H1 (cell line): ENCODE measurements around the gene PLEKHG2. TPM values are rescaled to one million over a fixed set of nuclear protein-coding genes. Genes with fewer than 3 reads are reported as not detected.

Source experiments
- CTCF ChIA-PET: fragments of 300-600 bp; sonication (Branson Sonifier 250); formaldehyde crosslinking; loops from one replicate; lab custom pipeline; 2021; ENCODE audit not compliant: partially characterized antibody; lab: Charles Lee
- POLR2A ChIA-PET: fragments of 300-600 bp; sonication (Branson Sonifier 250); formaldehyde crosslinking; loops from one replicate; lab custom pipeline; 2021; ENCODE audit warnings: inconsistent platforms; ENCODE audit not compliant: partially characterized antibody; lab: Charles Lee
- DNase-seq, 2 experiments: peaks; one replicate each; pipeline versions ENCODE4 v3.0.0 to v3.0.0-alpha.2; 2010 to 2022; ENCODE audit warnings: low spot score in 2 of 2, low read depth in 1 of 2, mixed read lengths in 1 of 2
- FAIRE-seq: peaks from 2 replicates; lab custom pipeline; 2011; peaks lifted over from hg19 to GRCh38; lab: Jason Lieb, UNC
- H2AFZ ChIP-seq: 2 replicates; pipeline ENCODE4 v1.8.1; 2012; ENCODE audit warnings: low read length, inconsistent platforms
- H2AK5ac ChIP-seq: 2 replicates; pipeline ENCODE4 v1.6.1; 2013; ENCODE audit warnings: low read depth, low read length
- H2BK120ac ChIP-seq: replicated peaks from 2 replicates; pipeline ENCODE3; 2013; ENCODE audit warnings: low read depth, low read length, inconsistent platforms
- H2BK12ac ChIP-seq: 2 replicates; pipeline ENCODE4 v1.6.1; 2013; ENCODE audit warnings: low read depth, low read length
- H2BK15ac ChIP-seq: 2 replicates; pipeline ENCODE4 v1.6.1; 2013; ENCODE audit warnings: low read length
- H2BK20ac ChIP-seq: 2 replicates; pipeline ENCODE4 v1.6.1; 2013; ENCODE audit warnings: low read length
- H2BK5ac ChIP-seq: 2 replicates; pipeline ENCODE4 v1.6.1; 2013; ENCODE audit warnings: low read depth, low read length
- H3K14ac ChIP-seq: 2 replicates; pipeline ENCODE4 v1.6.1; 2013; ENCODE audit warnings: inconsistent platforms; ENCODE audit not compliant: insufficient read length
- H3K18ac ChIP-seq: 2 replicates; pipeline ENCODE4 v1.6.1; 2013; ENCODE audit warnings: low read length; ENCODE audit errors: extremely low read depth
- H3K23ac ChIP-seq: 2 replicates; pipeline ENCODE4 v1.6.1; 2013; ENCODE audit warnings: inconsistent platforms; ENCODE audit not compliant: insufficient read length
- H3K23me2 ChIP-seq: 2 replicates; pipeline ENCODE4 v1.6.1; 2013; ENCODE audit warnings: low read depth, low read length
- H3K27ac ChIP-seq: 2 replicates; pipeline ENCODE4 v1.6.1; 2011; ENCODE audit warnings: low read depth, low read length, inconsistent platforms
- H3K27me3 ChIP-seq, 4 experiments: replicated peaks in 1 of 4; 1 replicate in 1 of 4; 2 replicates in 3 of 4; pipeline versions ENCODE4 v1.6.1 to v1.8.1; 2011 to 2013; ENCODE audit warnings: low read length in 3 of 4, mild to moderate bottlenecking in 3 of 4, inconsistent platforms in 2 of 4, mixed read lengths in 2 of 4, moderate library complexity in 1 of 4; ENCODE audit not compliant: control insufficient read depth in 3 of 4, insufficient read depth in 3 of 4; ENCODE audit errors: extremely low read depth in 1 of 4
- H3K36me3 ChIP-seq, 4 experiments: 2 replicates each; pipeline versions ENCODE4 v1.6.1 to v1.8.1; 2011 to 2013; ENCODE audit warnings: mild to moderate bottlenecking in 4 of 4, low read length in 3 of 4, moderate library complexity in 2 of 4, control low read depth in 1 of 4, inconsistent platforms in 1 of 4; ENCODE audit not compliant: insufficient read depth in 4 of 4, control insufficient read depth in 2 of 4
- H3K4ac ChIP-seq: replicated peaks from 2 replicates; pipeline ENCODE3; 2013; ENCODE audit warnings: low read length, low read depth, mixed read lengths, inconsistent platforms; ENCODE audit not compliant: insufficient read length
- H3K4me1 ChIP-seq, 4 experiments: replicated peaks in 1 of 4; 1 replicate in 1 of 4; 2 replicates in 3 of 4; pipeline versions ENCODE4 v1.6.1 to v1.8.1; 2011 to 2013; ENCODE audit warnings: low read length in 3 of 4, inconsistent platforms in 2 of 4, mixed read lengths in 1 of 4; ENCODE audit not compliant: insufficient read depth in 4 of 4, control insufficient read depth in 3 of 4
- H3K4me2 ChIP-seq, 2 experiments: 2 replicates each; pipeline versions ENCODE4 v1.6.1 to v1.8.1; 2011 to 2013; ENCODE audit warnings: low read depth in 2 of 2, low read length in 2 of 2, control low read depth in 1 of 2, inconsistent platforms in 1 of 2, mild to moderate bottlenecking in 1 of 2; ENCODE audit not compliant: insufficient read depth in 1 of 2
- H3K4me3 ChIP-seq, 4 experiments: fragments of 200-600, 300-600 bp in 1 of 4; sonication (generic), shearing (Covaris generic), sonication (Bioruptor Twin) in 1 of 4; 2 replicates each; pipeline versions ENCODE4 v1.5.1 to v1.8.1; 2011 to 2016; ENCODE audit warnings: low read length in 4 of 4, low read depth in 3 of 4, control low read depth in 2 of 4, inconsistent platforms in 2 of 4, mild to moderate bottlenecking in 2 of 4, mixed read lengths in 1 of 4, moderate library complexity in 1 of 4; ENCODE audit not compliant: insufficient read depth in 2 of 4; ENCODE audit errors: extremely low read depth in 1 of 4
- H3K56ac ChIP-seq: replicated peaks from 2 replicates; pipeline ENCODE3; 2013; ENCODE audit warnings: low read depth, mild to moderate bottlenecking, mixed read lengths, low read length, inconsistent platforms; ENCODE audit not compliant: insufficient read length
- H3K79me1 ChIP-seq: 2 replicates; pipeline ENCODE4 v1.6.1; 2013; ENCODE audit warnings: low read depth, low read length, control low read depth
- H3K79me2 ChIP-seq, 2 experiments: 2 replicates each; pipeline versions ENCODE4 v1.6.1 to v1.8.1; 2012 to 2013; ENCODE audit warnings: low read length in 2 of 2, mild to moderate bottlenecking in 2 of 2, inconsistent platforms in 1 of 2; ENCODE audit not compliant: insufficient read depth in 2 of 2, control insufficient read depth in 1 of 2
- H3K9ac ChIP-seq, 4 experiments: replicated peaks in 1 of 4; 1 replicate in 1 of 4; 2 replicates in 3 of 4; pipeline versions ENCODE4 v1.6.1 to v1.8.1; 2011 to 2013; ENCODE audit warnings: low read depth in 3 of 4, low read length in 3 of 4, control low read depth in 2 of 4, mild to moderate bottlenecking in 2 of 4, moderate library complexity in 2 of 4, inconsistent platforms in 1 of 4; ENCODE audit errors: extremely low read depth in 1 of 4
- H3K9me3 ChIP-seq, 2 experiments: 2 replicates each; pipeline versions ENCODE4 v1.6.1 to v1.8.1; 2012 to 2013; ENCODE audit warnings: mild to moderate bottlenecking in 2 of 2, moderate library complexity in 2 of 2, control low read depth in 1 of 2, inconsistent platforms in 1 of 2, low read depth in 1 of 2, low read length in 1 of 2, mixed read lengths in 1 of 2; ENCODE audit not compliant: insufficient read depth in 2 of 2
- H4K20me1 ChIP-seq, 2 experiments: replicated peaks in 1 of 2; 2 replicates each; pipeline versions ENCODE3 to v1.8.1; 2011 to 2013; ENCODE audit warnings: inconsistent platforms in 2 of 2, low read length in 2 of 2, mild to moderate bottlenecking in 1 of 2; ENCODE audit not compliant: insufficient read depth in 2 of 2, control insufficient read depth in 1 of 2
- H4K5ac ChIP-seq: 2 replicates; pipeline ENCODE4 v1.6.1; 2013; ENCODE audit warnings: low read length, low read depth, mixed read lengths, inconsistent platforms; ENCODE audit not compliant: insufficient read length
- H4K8ac ChIP-seq: 2 replicates; pipeline ENCODE4 v1.8.0; 2013; ENCODE audit warnings: mild to moderate bottlenecking, moderate library complexity, low read length, inconsistent platforms; ENCODE audit not compliant: insufficient read depth; ENCODE audit errors: extremely low read depth
- H4K91ac ChIP-seq: replicated peaks from 2 replicates; pipeline ENCODE3; 2013; ENCODE audit warnings: low read length, mixed read lengths, inconsistent platforms; ENCODE audit not compliant: insufficient read length
- BRCA1 ChIP-seq: IDR thresholded peaks from 2 replicates; pipeline ENCODE4 v1.6.1; 2012; ENCODE audit warnings: low read depth, low read length, improper control_type of control experiment
- CREB1 ChIP-seq: IDR thresholded peaks from 2 replicates; pipeline ENCODE4 v1.6.1; 2012; ENCODE audit warnings: inconsistent platforms
- CTBP2 ChIP-seq: IDR thresholded peaks from 2 replicates; pipeline ENCODE4 v1.7.0; 2011; ENCODE audit warnings: borderline replicate concordance, mild to moderate bottlenecking, moderate library complexity, mixed read lengths, low read length; ENCODE audit not compliant: insufficient read depth, insufficient read length
- GABPA ChIP-seq: IDR thresholded peaks from 2 replicates; pipeline ENCODE4 v1.6.1; 2011; ENCODE audit warnings: mild to moderate bottlenecking, low read length, moderate library complexity, borderline replicate concordance; ENCODE audit not compliant: insufficient read depth
- HDAC2 ChIP-seq, 2 experiments: fragments of 300-600 bp in 1 of 2; sonication (generic) in 1 of 2; IDR thresholded peaks; 2 replicates each; pipeline ENCODE4 v1.6.1; 2011 to 2012; ENCODE audit warnings: low read depth in 2 of 2, low read length in 2 of 2, mild to moderate bottlenecking in 2 of 2, moderate library complexity in 2 of 2, borderline replicate concordance in 1 of 2, inconsistent platforms in 1 of 2
- KDM5A ChIP-seq: fragments of 200-600 bp; IDR thresholded peaks from 2 replicates; pipeline ENCODE4 v1.7.1; 2012; ENCODE audit warnings: mild to moderate bottlenecking, low read length, inconsistent platforms, mixed read lengths
- NRF1 ChIP-seq: IDR thresholded peaks from 2 replicates; pipeline ENCODE4 v1.6.1; 2011; ENCODE audit warnings: mild to moderate bottlenecking, low read depth, low read length, improper control_type of control experiment
- SIN3A ChIP-seq, 2 experiments: IDR thresholded peaks in 1 of 2; conservative IDR thresholded peaks in 1 of 2; 2 replicates each; pipeline ENCODE4 v1.6.1; 2011 to 2012; ENCODE audit warnings: low read length in 2 of 2, improper control_type of control experiment in 1 of 2, low read depth in 1 of 2, mild to moderate bottlenecking in 1 of 2
- SIRT6 ChIP-seq: IDR thresholded peaks from one replicate; pipeline ENCODE4 v1.7.1; 2012; ENCODE audit warnings: low read length, inconsistent platforms
- TCF12 ChIP-seq: IDR thresholded peaks from 2 replicates; pipeline ENCODE4 v1.6.1; 2011; ENCODE audit warnings: low read depth, mild to moderate bottlenecking, low read length
- WGBS, 2 experiments: shearing (Covaris generic) in 1 of 2; methylation state at CpG; one replicate each; pipeline versions ENCODE4 v1.1.6 to v1.1.7; 2013 to 2015; ENCODE audit warnings: low lambda C conversion rate in 2 of 2, mixed read lengths in 2 of 2, inconsistent platforms in 1 of 2, low coverage in 1 of 2, missing lambda C conversion rate in 1 of 2; ENCODE audit not compliant: insufficient replicate concordance in 2 of 2, insufficient coverage in 1 of 2, insufficient read length in 1 of 2; ENCODE audit errors: extremely low coverage in 1 of 2, missing lambda C conversion rate in 1 of 2; 5-methylcytosine and 5-hydroxymethylcytosine counted together
- polyA plus RNA-seq, 7 experiments: library from polyadenylated mRNA; depleted of rRNA in 3 of 7; stranded (reverse) in 5 of 7; unstranded in 2 of 7; fragments of >200 nt in 5 of 7; fragments of 200-250 nt in 2 of 7; gene quantifications; 1 replicate in 5 of 7; 2 replicates in 1 of 7; 4 replicates in 1 of 7; pipeline versions ENCODE4 v1.2.1 to v1.2.3, GENCODE V29; 2011 to 2013; ENCODE audit warnings: missing spikeins in 2 of 7, mixed read lengths in 2 of 7
- total RNA-seq: library from RNA; stranded (reverse); fragmentation: NEBNext Ultra II Directional; extraction: Animal tissue kit (Norgen Biotek cat#: 25700); gene quantifications from 2 replicates; pipeline ENCODE4 v1.2.1, GENCODE V29; 2021

PLEKHG2 gene
- total and polyA plus RNA-seq, 2 of the 8 experiments (the other 6 are each of a cell fraction or from before 2014, with no cell fraction given), result 16.9 to 65.7 TPM

DNA sequence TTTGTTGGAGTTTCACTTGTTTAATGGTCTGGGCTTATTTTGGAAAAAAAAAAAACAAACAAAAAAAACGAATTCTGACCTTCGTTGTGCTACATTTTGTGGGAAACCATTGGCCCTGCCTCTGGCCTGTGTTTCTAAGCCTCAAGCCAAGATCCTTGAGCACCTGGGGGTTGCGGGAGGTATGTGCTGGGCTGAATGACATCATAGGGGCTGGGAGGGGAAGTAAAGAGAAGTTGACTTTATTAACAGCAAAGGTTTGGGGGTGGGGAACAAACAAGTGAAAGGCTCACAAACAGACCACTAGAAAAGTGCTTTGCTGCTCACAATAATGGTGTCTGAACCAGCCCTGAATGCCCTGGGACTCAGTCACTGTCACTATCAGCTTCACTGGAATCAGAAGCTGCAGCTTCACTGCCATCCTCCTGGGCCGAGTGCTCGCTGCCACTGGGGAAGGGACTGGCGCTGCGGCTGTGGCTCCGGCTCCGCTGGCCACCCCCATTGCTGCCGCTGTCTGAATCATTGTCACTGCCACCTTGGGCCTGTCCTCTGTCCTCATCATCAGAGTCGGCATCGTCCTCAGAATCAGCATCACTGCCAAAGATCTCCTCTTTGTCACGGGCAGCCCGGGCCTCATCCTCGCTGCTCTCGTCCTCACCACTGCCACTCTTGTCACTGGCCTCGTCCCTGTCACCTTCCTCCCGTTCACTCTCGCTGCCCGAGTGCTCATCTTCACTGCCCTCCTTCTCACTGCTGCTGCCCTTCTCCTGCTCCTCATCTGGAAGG, 26.6 kb upstream of the PLEKHG2 start:
- CTCF ChIA-PET, result interaction anchor here (0.7 to 1.2 kb wide), 2 partner anchors 9 to 15 kb away, joined by 3 read pairs; no protein-coding TSS in a partner anchor
- H3K9me3 ChIP-seq, result no peaks in the 10 kb centered on the region
- peaks cover 0 to 5% of the 10 kb centered on the region in 2 experiments; a peak in 1 of 4 replicates for H3K79me2 ChIP-seq
- H3K36me3 ChIP-seq, result peaks cover 15 to 66% (median 35%) of the 10 kb centered on the region in 4 experiments; a peak in 7 of 8 replicates
- H3K4me1 ChIP-seq, result peaks cover 0 to 10% (median 4%) of the 10 kb centered on the region in 4 experiments; a peak in 4 of 7 replicates
- no peak overlapping the region for H3K9ac ChIP-seq
- peaks cover 2% of the 10 kb centered on the region; the same call in 1 of the 2 replicates for H3K23me2 ChIP-seq
- H3K23ac ChIP-seq, result no peak overlapping the region
- no peak overlapping the region for H3K56ac ChIP-seq
- FAIRE-seq (no peak), DNase-seq (no peak)
- no peak overlapping the region for H2BK12ac ChIP-seq
- H3K79me1 ChIP-seq, result peaks cover 5% of the 10 kb centered on the region
- H2AFZ ChIP-seq, result no peak overlapping the region
- TF ChIP-seq BRCA1, result no peak
- TF ChIP-seq TCF12, result no peak
- TF ChIP-seq CTBP2, result no peak
- TF ChIP-seq KDM5A, result no peak
- no peak for TF ChIP-seq NRF1
- no peak for TF ChIP-seq CREB1
- no peak for TF ChIP-seq SIN3A (conservative IDR thresholded peaks at IDR 0.05 in 1 of 2, IDR thresholded peaks at IDR 0.05 in 1 of 2; ENCODE audit: low read depth in 1 of 2, low read length in 2 of 2)
- no peak for TF ChIP-seq HDAC2 (IDR thresholded peaks at IDR 0.05; ENCODE audit: borderline replicate concordance in 1 of 2, low read depth in 2 of 2, low read length in 2 of 2)
- no peak for TF ChIP-seq GABPA
- TF ChIP-seq SIRT6, result no peak
- H4K20me1 ChIP-seq, result peaks cover 0 to 9% of the 10 kb centered on the region in 2 experiments
- no peak overlapping the region for H3K18ac ChIP-seq
- no peak overlapping the region; the same call in 1 of the 2 replicates for H2BK5ac ChIP-seq
- H3K4me3 ChIP-seq, result no peak overlapping the region
- no peak overlapping the region for H2BK20ac ChIP-seq
- no peak overlapping the region for H3K4me2 ChIP-seq
- no peak overlapping the region for H3K4ac ChIP-seq
- no peak overlapping the region for H2BK120ac ChIP-seq
- POLR2A ChIA-PET, result interaction anchor here (0.7 to 3.9 kb wide), 13 partner anchors 10 to 75 kb away, joined by 3 to 12 read pairs (median 4); no protein-coding TSS in a partner anchor
- H3K27ac ChIP-seq, result no peak overlapping the region
- H4K91ac ChIP-seq, result no peak overlapping the region
- no peak overlapping the region for H4K8ac ChIP-seq
- no peak overlapping the region for H2AK5ac ChIP-seq
- 92% methylated on average over 19 of the region's 20 CpGs; no CpG with 5 or more reads in 1 of the 2 experiments for WGBS, 2 experiments
- no peak overlapping the region for H2BK15ac ChIP-seq
- no peak overlapping the region for H4K5ac ChIP-seq
- no peak overlapping the region for H3K14ac ChIP-seq
- H3K27me3 ChIP-seq, result no peaks in the 10 kb centered on the region
